ENCODE results near the gene STARD4. TPM values are rescaled to one million over a fixed set of nuclear protein-coding genes. Genes with fewer than 3 reads are reported as not detected.

Gene STARD4
- total RNA-seq, 1 donor from 2014 or later = 157 TPM

DNA sequence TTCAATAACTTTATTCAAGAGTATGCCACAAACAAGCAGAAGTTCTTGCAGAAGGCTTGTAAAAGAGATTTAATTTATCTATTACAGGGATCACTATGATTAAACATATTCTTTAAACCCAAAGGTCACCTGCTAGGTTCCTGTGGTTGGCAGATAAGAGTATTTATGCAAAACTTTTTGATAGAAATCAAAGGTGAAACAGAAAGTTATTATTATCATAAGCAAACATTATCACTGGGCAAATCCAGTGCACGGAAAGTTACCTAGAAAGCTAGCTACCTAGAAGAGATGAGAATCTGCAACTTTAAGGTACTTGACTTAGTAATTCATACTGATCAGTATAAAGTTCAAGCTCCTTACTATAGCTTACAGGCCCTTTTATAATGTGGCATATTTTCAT, 3.2 kb downstream of the STARD4 start:
- TF ChIP-seq EZH2phosphoT487 (IDR thresholded peaks at IDR 0.05) (no peak), EZH2 (IDR thresholded peaks at IDR 0.05) (no peak)
- TF ChIP-seq, protein P1, sequence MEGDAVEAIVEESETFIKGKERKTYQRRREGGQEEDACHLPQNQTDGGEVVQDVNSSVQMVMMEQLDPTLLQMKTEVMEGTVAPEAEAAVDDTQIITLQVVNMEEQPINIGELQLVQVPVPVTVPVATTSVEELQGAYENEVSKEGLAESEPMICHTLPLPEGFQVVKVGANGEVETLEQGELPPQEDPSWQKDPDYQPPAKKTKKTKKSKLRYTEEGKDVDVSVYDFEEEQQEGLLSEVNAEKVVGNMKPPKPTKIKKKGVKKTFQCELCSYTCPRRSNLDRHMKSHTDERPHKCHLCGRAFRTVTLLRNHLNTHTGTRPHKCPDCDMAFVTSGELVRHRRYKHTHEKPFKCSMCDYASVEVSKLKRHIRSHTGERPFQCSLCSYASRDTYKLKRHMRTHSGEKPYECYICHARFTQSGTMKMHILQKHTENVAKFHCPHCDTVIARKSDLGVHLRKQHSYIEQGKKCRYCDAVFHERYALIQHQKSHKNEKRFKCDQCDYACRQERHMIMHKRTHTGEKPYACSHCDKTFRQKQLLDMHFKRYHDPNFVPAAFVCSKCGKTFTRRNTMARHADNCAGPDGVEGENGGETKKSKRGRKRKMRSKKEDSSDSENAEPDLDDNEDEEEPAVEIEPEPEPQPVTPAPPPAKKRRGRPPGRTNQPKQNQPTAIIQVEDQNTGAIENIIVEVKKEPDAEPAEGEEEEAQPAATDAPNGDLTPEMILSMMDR (IDR thresholded peaks at IDR 0.05) = no peak
- no peak overlapping the region for H3K27ac ChIP-seq

DNA sequence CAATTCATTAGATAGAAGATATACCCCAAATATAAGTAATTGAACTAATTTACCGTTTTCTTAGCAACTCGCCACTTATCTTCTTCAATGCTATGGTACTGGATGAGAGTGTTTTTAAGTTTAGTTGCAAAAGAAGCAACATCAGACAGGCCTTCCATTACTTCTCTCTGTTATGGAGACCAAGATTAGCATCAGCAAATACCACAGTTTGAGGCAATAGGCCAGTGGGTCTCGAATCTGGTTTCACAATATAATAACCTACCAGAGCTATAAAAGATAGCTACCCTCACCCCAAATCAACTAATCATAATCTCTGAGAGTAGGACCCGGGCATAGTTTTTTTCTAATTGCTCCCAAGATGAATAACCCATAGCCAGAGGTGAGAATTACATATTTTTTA, 5.1 kb downstream of the STARD4 start:
- TF ChIP-seq, protein P1 (IDR thresholded peaks at IDR 0.05) = no peak
- TF ChIP-seq EZH2 (IDR thresholded peaks at IDR 0.05) (no peak), EZH2phosphoT487 (IDR thresholded peaks at IDR 0.05) (no peak)
- Mint-ChIP-seq H3K27ac (no peak overlapping the region), H3K27me3 (ENCODE audit: insufficient read depth, low read depth) (no peaks in the 10 kb centered on the region), H3K4me1 (peaks cover 27% of the 10 kb centered on the region), H3K36me3 (peaks cover 23% of the 10 kb centered on the region), H3K9me3 (no peaks in the 10 kb centered on the region), H3K4me3 (no peak overlapping the region)
- Histone ChIP-seq H2AFZ (replicated peaks) (no peak overlapping the region), H3F3A (ENCODE audit: low read depth) (peaks cover 9% of the 10 kb centered on the region), H3K4me1 (peaks cover 31% of the 10 kb centered on the region), H3K4me3 (no peak overlapping the region), H3K79me2 (ENCODE audit: low read depth) (peaks cover 99% of the 10 kb centered on the region), H3K27me3 (no peaks in the 10 kb centered on the region), H4K20me1 (ENCODE audit: low read depth) (peaks cover 38% of the 10 kb centered on the region), H3K9ac (no peak overlapping the region), H3K36me3 (peaks cover 22% of the 10 kb centered on the region), H3K9me3 (ENCODE audit: low read depth) (no peaks in the 10 kb centered on the region), H3K27ac (no peak overlapping the region), H3K4me2 (no peak overlapping the region)
- DNase-seq (ENCODE audit: low spot score) = no peak

More for the DNA sequence above, 3.2 kb downstream of the STARD4 start:
- Mint-ChIP-seq H3K4me1 (peaks cover 30% of the 10 kb centered on the region), H3K36me3 (peaks cover 16% of the 10 kb centered on the region), H3K4me3 (no peak overlapping the region), H3K9me3 (no peaks in the 10 kb centered on the region), H3K27ac (no peak overlapping the region), H3K27me3 (ENCODE audit: insufficient read depth, low read depth) (no peaks in the 10 kb centered on the region)
- no peak for DNase-seq (ENCODE audit: low spot score)
- Histone ChIP-seq H3K9me3 (ENCODE audit: low read depth) (no peaks in the 10 kb centered on the region), H3K4me1 (peaks cover 42% of the 10 kb centered on the region), H3K9ac (no peak overlapping the region), H3K27me3 (no peaks in the 10 kb centered on the region), H3K36me3 (peaks cover 17% of the 10 kb centered on the region), H3K4me3 (peak overlapping the region; percentile 93), H3K79me2 (ENCODE audit: low read depth) (peaks cover 86% of the 10 kb centered on the region), H4K20me1 (ENCODE audit: low read depth) (peaks cover 38% of the 10 kb centered on the region), H3F3A (ENCODE audit: low read depth) (peaks cover 26% of the 10 kb centered on the region), H2AFZ (replicated peaks) (no peak overlapping the region), H3K4me2 (peak overlapping the region; percentile 93)

DNA sequence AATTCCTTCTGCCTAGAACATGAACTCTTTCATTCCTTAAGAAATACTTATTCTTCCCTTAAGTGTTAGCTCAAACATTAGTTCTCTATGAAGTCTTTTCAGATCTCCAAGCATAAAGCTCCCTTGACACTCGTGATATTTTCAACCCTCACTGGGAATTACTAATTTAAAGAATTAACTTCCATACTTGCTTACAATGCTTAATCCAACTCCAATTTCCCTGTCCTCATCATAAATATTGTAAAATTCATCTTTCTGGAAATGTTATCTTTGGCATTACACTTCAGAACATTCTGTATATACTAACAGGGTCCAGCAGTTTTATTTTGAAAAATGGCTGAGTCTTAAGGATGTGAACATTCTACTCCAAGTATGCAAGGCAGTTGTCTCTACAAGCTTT, 7.2 kb downstream of the STARD4 start:
- Mint-ChIP-seq H3K27ac (no peak overlapping the region), H3K36me3 (peaks cover 30% of the 10 kb centered on the region), H3K27me3 (ENCODE audit: insufficient read depth, low read depth) (no peaks in the 10 kb centered on the region), H3K4me1 (peaks cover 19% of the 10 kb centered on the region), H3K9me3 (no peaks in the 10 kb centered on the region), H3K4me3 (no peak overlapping the region)
- no peaks in the 10 kb centered on the region for H3K27me3 ChIP-seq
- DNase-seq (ENCODE audit: low spot score) = no peak
- no peak overlapping the region for H3K4me2 ChIP-seq
- no peaks in the 10 kb centered on the region for H3F3A ChIP-seq (ENCODE audit: low read depth)
- no peak overlapping the region for H2AFZ ChIP-seq (replicated peaks)
- H3K27ac ChIP-seq = no peak overlapping the region
- H3K9me3 ChIP-seq (ENCODE audit: low read depth) = no peaks in the 10 kb centered on the region
- no peak overlapping the region for H3K4me3 ChIP-seq
- H3K79me2 ChIP-seq (ENCODE audit: low read depth) = peaks cover 94% of the 10 kb centered on the region
- H3K9ac ChIP-seq = no peak overlapping the region
- H4K20me1 ChIP-seq (ENCODE audit: low read depth) = peaks cover 19% of the 10 kb centered on the region
- no peak for TF ChIP-seq EZH2 (IDR thresholded peaks at IDR 0.05)
- TF ChIP-seq, protein P1 (IDR thresholded peaks at IDR 0.05) = no peak
- TF ChIP-seq EZH2phosphoT487 (IDR thresholded peaks at IDR 0.05) = no peak
- H3K4me1 ChIP-seq = peaks cover 19% of the 10 kb centered on the region
- peaks cover 30% of the 10 kb centered on the region for H3K36me3 ChIP-seq

Data from neural progenitor cell (in vitro differentiated cells).